TTC549 (cell line): ENCODE results near the gene UBXN7.
"Not testable (repeated sequence)": the region's sequence is repeated elsewhere in the genome, so short reads cannot be mapped to it uniquely, and the experiment has no call there.

Source experiments
- FAIRE-seq: peaks from 2 replicates; lab custom pipeline; 2012; peaks lifted over from hg19 to GRCh38; lab: Jason Lieb, UNC

The UBXN7 gene

GRCh38 chr3:196354132-196354531 is 78.1 kb downstream of the UBXN7 start:
- no peak for FAIRE-seq

- no peak for FAIRE-seq
Measured at GRCh38 chr3:196351541-196351940, 80.7 kb downstream of the UBXN7 start.

GRCh38 chr3:196350067-196350466 is 82.2 kb downstream of the UBXN7 start:
- no peak for FAIRE-seq

GRCh38 chr3:196348698-196349097 is 83.5 kb downstream of the UBXN7 start:
- no peak for FAIRE-seq

- FAIRE-seq = no peak
Measured at GRCh38 chr3:196344663-196345062, 87.6 kb downstream of the UBXN7 start.

- not testable (repeated sequence) for FAIRE-seq
Measured at GRCh38 chr3:196343917-196344316, 88.3 kb downstream of the UBXN7 start.

GRCh38 chr3:196341137-196341536 is 91.1 kb downstream of the UBXN7 start:
- no peak for FAIRE-seq

- no peak for FAIRE-seq
Measured at GRCh38 chr3:196340466-196340865, 91.8 kb downstream of the UBXN7 start.

- no peak for FAIRE-seq
Measured at GRCh38 chr3:196339493-196340254, 92.6 kb downstream of the UBXN7 start.

GRCh38 chr3:196339044-196339443 is 93.2 kb downstream of the UBXN7 start:
- FAIRE-seq = no peak

- FAIRE-seq = no peak
Measured at GRCh38 chr3:196336319-196337145, 95.7 kb downstream of the UBXN7 start.

- no peak for FAIRE-seq
Measured at GRCh38 chr3:196335503-196335948, 96.7 kb downstream of the UBXN7 start.

GRCh38 chr3:196334982-196335381 is 97.2 kb downstream of the UBXN7 start:
- FAIRE-seq = no peak

- no peak for FAIRE-seq
Measured at GRCh38 chr3:196332168-196332567, 100.1 kb downstream of the UBXN7 start.

- no peak for FAIRE-seq
Measured at GRCh38 chr3:196327405-196327804, 104.8 kb downstream of the UBXN7 start.

- FAIRE-seq = no peak
Measured at GRCh38 chr3:196326936-196327335, 105.3 kb downstream of the UBXN7 start.

- FAIRE-seq = no peak
Measured at GRCh38 chr3:196323691-196324090, 108.5 kb downstream of the UBXN7 start.

- FAIRE-seq = no peak
Measured at GRCh38 chr3:196323016-196323415, 109.2 kb downstream of the UBXN7 start.

- no peak for FAIRE-seq
Measured at GRCh38 chr3:196321162-196321561, 111.1 kb downstream of the UBXN7 start.

GRCh38 chr3:196320137-196320536 is 112.1 kb downstream of the UBXN7 start:
- FAIRE-seq = no peak

- FAIRE-seq = no peak
Measured at GRCh38 chr3:196317687-196318467, 114.3 kb downstream of the UBXN7 start, which contains the start of gene DYNLT2B. Gene DYNLT2B (minus strand): TSS chr3:196318240. CDS start chr3:196318152, 88 bp downstream.
